BJ (cell line): ENCODE results near the gene SPATA16. TPM values are rescaled to one million over a fixed set of nuclear protein-coding genes. Genes with fewer than 3 reads are reported as not detected.
"Not testable (repeated sequence)": the region's sequence is repeated elsewhere in the genome, so short reads cannot be mapped to it uniquely, and the experiment has no call there.

Experiments used
- CTCF ChIA-PET: fragments of 350-600 bp; formaldehyde crosslinking; extraction: SDS; loops from one replicate; lab custom pipeline; 2021; ENCODE audit warnings: antibody characterized with exemption, inconsistent platforms; lab: Yijun Ruan, JAX
- POLR2A ChIA-PET: fragments of 300-600 bp; sonication (Branson Sonifier 250); formaldehyde crosslinking; extraction: SDS; loops from one replicate; lab custom pipeline; 2021; ENCODE audit warnings: antibody characterized with exemption; lab: Charles Lee
- DNase-seq: peaks from one replicate; pipeline ENCODE4 v3.0.0-alpha.2; 2011; ENCODE audit warnings: low read depth
- H3K27me3 ChIP-seq: 2 replicates; pipeline ENCODE4 v1.6.0; 2011; ENCODE audit warnings: low read length; ENCODE audit not compliant: control insufficient read depth, insufficient read depth
- H3K36me3 ChIP-seq: 2 replicates; pipeline ENCODE4 v1.5.1; 2011; ENCODE audit warnings: low read length; ENCODE audit not compliant: control insufficient read depth, insufficient read depth
- H3K4me3 ChIP-seq: 2 replicates; pipeline ENCODE4 v1.5.1; 2011; ENCODE audit warnings: low read depth, mild to moderate bottlenecking, control low read depth, low read length
- CTCF ChIP-seq: IDR thresholded peaks from 2 replicates; pipeline ENCODE4 v1.5.1; 2011; ENCODE audit warnings: low read depth, mild to moderate bottlenecking, control low read depth, inconsistent platforms, low read length, moderate library complexity; ENCODE audit not compliant: insufficient read depth
- polyA plus RNA-seq: library from polyadenylated mRNA; depleted of rRNA; stranded (reverse); fragments of >200 nt; gene quantifications from 2 replicates; pipeline ENCODE4 v1.2.3, GENCODE V29; 2011

The SPATA16 gene
- polyA plus RNA-seq, 1 experiment = not detected

DNA sequence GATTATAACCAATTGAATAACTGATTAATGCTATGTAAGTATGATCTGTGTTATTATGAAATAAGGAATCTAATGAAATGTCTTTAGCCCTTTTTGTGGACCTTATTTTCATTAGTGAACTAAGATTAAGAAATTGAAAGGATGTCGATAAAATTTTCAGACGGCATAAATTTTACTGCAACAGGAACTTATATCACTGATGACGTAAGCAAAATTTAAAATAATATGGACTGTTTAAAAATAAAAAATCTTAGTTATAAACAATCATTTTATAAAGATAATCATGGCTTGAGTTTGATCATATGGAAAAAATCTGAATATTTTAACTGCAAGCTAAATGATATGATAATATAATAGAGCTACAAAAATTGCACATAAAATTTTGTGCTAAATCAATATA is 112.7 kb downstream of the SPATA16 start:
- POLR2A ChIA-PET = no interaction called here
- TF ChIP-seq CTCF = no peak
- CTCF ChIA-PET = no interaction called here
- no peaks in the 10 kb centered on the region for H3K27me3 ChIP-seq
- no peaks in the 10 kb centered on the region for H3K36me3 ChIP-seq
- no peak overlapping the region for H3K4me3 ChIP-seq
- DNase-seq = no peak

- Histone ChIP-seq H3K4me3 (no peak overlapping the region), H3K36me3 (no peaks in the 10 kb centered on the region), H3K27me3 (no peaks in the 10 kb centered on the region)
- no peak for TF ChIP-seq CTCF
- ChIA-PET CTCF (interaction anchor here (0.6 kb wide), 1 partner anchor 34 kb away, joined by 3 read pairs; no protein-coding TSS in a partner anchor), POLR2A (no interaction called here)
- DNase-seq = no peak
Measured at GRCh38 chr3:173027429-173027828, 113.6 kb downstream of the SPATA16 start.

GRCh38 chr3:173025941-173026340 is 115.1 kb downstream of the SPATA16 start:
- no peak for DNase-seq
- H3K27me3 ChIP-seq = no peaks in the 10 kb centered on the region
- ChIA-PET POLR2A (no interaction called here), CTCF (no interaction called here)
- no peaks in the 10 kb centered on the region for H3K36me3 ChIP-seq
- no peak overlapping the region for H3K4me3 ChIP-seq
- no peak for TF ChIP-seq CTCF

- no peak for TF ChIP-seq CTCF
- H3K36me3 ChIP-seq = no peaks in the 10 kb centered on the region
- no peak overlapping the region for H3K4me3 ChIP-seq
- CTCF ChIA-PET = interaction anchor here (1.1 to 1.4 kb wide), 2 partner anchors 23 to 34 kb away, joined by 3 read pairs; no protein-coding TSS in a partner anchor
- H3K27me3 ChIP-seq = no peaks in the 10 kb centered on the region
- no peak for DNase-seq
- POLR2A ChIA-PET = no interaction called here
Measured at GRCh38 chr3:173021547-173022185, 119.4 kb downstream of the SPATA16 start.

DNA sequence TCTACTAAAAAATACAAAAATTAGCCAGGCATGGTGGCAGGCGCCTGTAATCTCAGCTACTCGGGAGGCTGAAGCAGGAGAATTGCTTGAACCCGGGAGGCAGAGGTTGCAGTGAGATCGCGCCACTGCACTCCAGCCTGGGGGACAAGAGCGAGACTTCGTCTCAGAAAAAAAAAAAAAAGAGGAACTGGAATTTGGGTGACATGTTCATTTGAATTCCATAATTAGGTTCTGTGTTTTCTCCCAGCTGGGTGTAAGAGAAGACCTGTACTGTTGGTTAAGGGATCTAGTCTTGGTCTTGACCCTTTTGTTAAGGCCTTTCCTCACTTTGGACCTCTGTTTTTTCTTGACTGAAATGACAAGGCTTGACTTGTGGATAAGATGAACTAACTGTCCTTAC is 120.9 kb downstream of the SPATA16 start:
- POLR2A ChIA-PET, H3K36me3 ChIP-seq, H3K4me3 ChIP-seq, H3K27me3 ChIP-seq, DNase-seq: not testable (repeated sequence)
- CTCF ChIA-PET = interaction anchor here (0.7 kb wide), 1 partner anchor 73 kb away, joined by 4 read pairs; no protein-coding TSS in a partner anchor

GRCh38 chr3:173019378-173019777 is 121.7 kb downstream of the SPATA16 start:
- CTCF ChIA-PET = no interaction called here

More at GRCh38 chr3:173019378-173019777, 121.7 kb downstream of the SPATA16 start:
- Histone ChIP-seq H3K4me3 (no peak overlapping the region), H3K27me3 (no peaks in the 10 kb centered on the region), H3K36me3 (no peaks in the 10 kb centered on the region)
- TF ChIP-seq CTCF = no peak
- DNase-seq = no peak
- POLR2A ChIA-PET = no interaction called here
